Vagina (tissue), 2 donors: ENCODE results near the gene C2CD2L.

Experiments
- CTCF ChIP-seq, 3 experiments: fragments of 450-650 bp in 2 of 3; fragments of 200-600 bp in 1 of 3; sonication (generic) in 1 of 3; IDR thresholded peaks; one replicate each; pipeline ENCODE4 v1.5.1; 2017 to 2019; ENCODE audit warnings: antibody characterized with exemption in 3 of 3, mild to moderate bottlenecking in 2 of 3, moderate library complexity in 2 of 3
- POLR2A ChIP-seq, 2 donors: fragments of 450-650 bp; IDR thresholded peaks; one replicate each; pipeline ENCODE4 v1.6.1; 2017; ENCODE audit warnings: antibody characterized with exemption in 2 of 2, mild to moderate bottlenecking in 2 of 2, moderate library complexity in 2 of 2
- POLR2AphosphoS5 ChIP-seq, 2 donors: sonication (generic); formaldehyde crosslinking; IDR thresholded peaks; one replicate each; pipeline ENCODE4 v1.9.0; 2017; ENCODE audit warnings: antibody characterized with exemption in 2 of 2, mild to moderate bottlenecking in 2 of 2, low read depth in 1 of 2; ENCODE audit not compliant: insufficient read depth in 1 of 2

GRCh38 chr11:119166368-119167076, 59.4 kb downstream of the C2CD2L start:
- no peak for TF ChIP-seq CTCF (IDR thresholded peaks at IDR 0.05)
- peak in 1 of 2 donors; percentile 19 for TF ChIP-seq POLR2AphosphoS5 (IDR thresholded peaks at IDR 0.05; ENCODE audit: insufficient read depth in 1 of 2, low read depth in 1 of 2)
- TF ChIP-seq POLR2A (IDR thresholded peaks at IDR 0.05) = no peak
